Common myeloid progenitor, CD34-positive (primary cell): ENCODE results near the gene VDR.
"Not testable (repeated sequence)": the region's sequence is repeated elsewhere in the genome, so short reads cannot be mapped to it uniquely, and the experiment has no call there.

Experiments used
- CTCF ChIA-PET: fragments of 350-600 bp; sonication (Branson Sonifier 250); formaldehyde crosslinking; loops from one replicate; lab custom pipeline; 2021; ENCODE audit warnings: antibody characterized with exemption; lab: Charles Lee
- POLR2A ChIA-PET: fragments of 350-600 bp; sonication (Branson Sonifier 250); formaldehyde crosslinking; loops from one replicate; lab custom pipeline; 2021; ENCODE audit warnings: antibody characterized with exemption; lab: Charles Lee
- DNase-seq, 3 donors: peaks; one replicate each; pipeline versions ENCODE4 v3.0.0 to v3.0.0-alpha.2; 2013
- H3K27ac ChIP-seq, 2 experiments: 1 replicate in 1 of 2; 2 replicates in 1 of 2; pipeline ENCODE4 v1.7.0; 2013; ENCODE audit warnings: inconsistent platforms in 2 of 2, low read length in 2 of 2, mild to moderate bottlenecking in 2 of 2, low read depth in 1 of 2, moderate library complexity in 1 of 2; ENCODE audit not compliant: severe bottlenecking in 2 of 2, insufficient read depth in 1 of 2, poor library complexity in 1 of 2
- H3K27me3 ChIP-seq, 5 experiments: replicated peaks in 2 of 5; 1 replicate in 3 of 5; 2 replicates in 2 of 5; pipeline versions ENCODE4 v1.6.1 to v1.7.0; 2013; ENCODE audit warnings: low read length in 4 of 5, mild to moderate bottlenecking in 2 of 5, moderate library complexity in 2 of 5, inconsistent platforms in 1 of 5; ENCODE audit not compliant: insufficient read depth in 5 of 5, control insufficient read depth in 4 of 5
- H3K36me3 ChIP-seq, 4 experiments: 1 replicate in 2 of 4; 2 replicates in 2 of 4; pipeline versions ENCODE4 v1.6.1 to v1.7.0; 2013; ENCODE audit warnings: low read length in 3 of 4, control low read depth in 1 of 4, mild to moderate bottlenecking in 1 of 4; ENCODE audit not compliant: control insufficient read depth in 4 of 4, insufficient read depth in 4 of 4
- H3K4me1 ChIP-seq, 4 experiments: 1 replicate in 3 of 4; 2 replicates in 1 of 4; pipeline versions ENCODE4 v1.6.1 to v1.7.1; 2013; ENCODE audit warnings: low read length in 3 of 4, mild to moderate bottlenecking in 3 of 4, control low read depth in 1 of 4, inconsistent platforms in 1 of 4, moderate library complexity in 1 of 4; ENCODE audit not compliant: control insufficient read depth in 4 of 4, insufficient read depth in 4 of 4; ENCODE audit errors: control extremely low read depth in 1 of 4
- H3K4me3 ChIP-seq, 7 experiments: 1 replicate in 4 of 7; 2 replicates in 3 of 7; pipeline versions ENCODE4 v1.5.1 to v1.7.0; 2013; ENCODE audit warnings: mild to moderate bottlenecking in 7 of 7, low read length in 6 of 7, moderate library complexity in 6 of 7, inconsistent platforms in 2 of 7, low read depth in 2 of 7, control low read depth in 1 of 7; ENCODE audit not compliant: insufficient read depth in 4 of 7, control insufficient read depth in 1 of 7; ENCODE audit errors: extremely low read depth in 1 of 7
- H3K9me3 ChIP-seq, 5 experiments: 1 replicate in 4 of 5; 2 replicates in 1 of 5; pipeline versions ENCODE4 v1.6.1 to v1.7.1; 2013; ENCODE audit warnings: low read length in 4 of 5, mild to moderate bottlenecking in 2 of 5, inconsistent platforms in 1 of 5, low read depth in 1 of 5, moderate library complexity in 1 of 5; ENCODE audit not compliant: control insufficient read depth in 4 of 5, insufficient read depth in 2 of 5; ENCODE audit errors: control extremely low read depth in 1 of 5
- WGBS: methylation state at CpG from one replicate; pipeline ENCODE4 v1.1.5; 2013; ENCODE audit not compliant: insufficient coverage; 5-methylcytosine and 5-hydroxymethylcytosine counted together

VDR gene

DNA sequence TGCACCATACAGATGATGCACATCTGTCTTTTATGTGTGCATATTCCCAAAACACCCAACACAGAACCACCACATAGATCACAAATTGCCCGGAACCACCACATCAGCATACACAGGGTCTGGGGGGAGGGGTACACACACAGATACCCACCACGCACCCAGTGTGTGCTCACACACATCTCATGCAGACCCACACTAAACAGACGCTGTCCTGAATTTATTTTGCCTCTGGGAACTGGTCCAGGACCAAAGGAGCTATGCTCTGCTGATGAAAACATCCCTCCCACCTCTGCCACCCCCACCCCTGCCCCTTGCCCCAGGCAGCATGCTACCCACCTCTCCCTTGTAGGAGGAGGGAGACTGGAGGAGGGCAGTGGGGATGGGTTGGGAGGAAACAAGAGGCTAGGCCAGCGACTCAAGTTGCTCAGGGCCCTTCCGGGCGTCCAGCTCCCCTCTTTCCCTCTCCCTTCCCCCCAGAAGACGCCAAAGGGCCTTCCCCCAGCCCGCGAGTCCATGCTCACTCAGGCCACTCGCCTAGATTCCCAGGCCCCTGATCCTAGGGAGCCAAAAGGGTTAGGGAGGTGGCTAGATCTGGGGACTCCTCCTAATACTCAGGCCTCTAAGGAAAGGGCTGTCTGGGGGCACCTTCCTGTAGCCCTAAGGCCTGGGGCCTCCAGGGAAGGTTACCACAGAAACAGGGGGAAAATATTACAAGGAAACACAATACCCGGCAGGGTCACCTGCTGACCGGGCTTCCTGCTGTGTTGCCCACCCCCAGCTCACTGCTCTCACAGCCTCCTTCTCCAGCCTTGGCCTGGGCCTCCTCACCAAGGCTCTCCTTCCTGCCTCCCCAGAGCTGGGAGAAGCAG is 88.2 kb downstream of the VDR start:
- peak overlapping the region; percentile 13 to 94 (median 79) for H3K4me3 ChIP-seq
- CTCF ChIA-PET, result interaction anchor here (0.8 to 49.5 kb wide), 11 partner anchors 8 to 58 kb away, joined by 3 to 1391 read pairs (median 4); partner anchors contain the start of gene RAPGEF3
- peaks cover 0 to 6% (median 4%) of the 10 kb centered on the region in 4 experiments for H3K36me3 ChIP-seq

DNA sequence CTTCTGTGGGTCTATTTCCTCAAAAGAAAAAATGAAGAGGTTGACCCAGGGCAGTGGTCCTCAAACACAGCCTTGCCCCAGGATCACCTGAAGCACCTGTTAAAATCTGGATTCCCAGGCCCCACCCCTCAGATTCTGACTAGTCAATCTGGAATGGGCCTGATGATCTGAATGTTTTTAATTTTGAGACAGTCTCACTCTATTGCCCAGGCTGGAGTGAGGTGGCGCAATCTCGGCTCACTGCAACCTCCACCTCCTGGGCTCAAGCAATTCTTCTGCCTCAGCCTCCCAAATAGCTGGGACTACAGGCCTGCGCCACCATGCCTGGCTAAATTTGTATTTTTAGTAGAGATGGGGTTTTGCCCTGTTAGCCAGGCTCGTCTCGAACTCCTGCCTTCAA is 89.3 kb downstream of the VDR start:
- H3K27me3 ChIP-seq, DNase-seq, H3K27ac ChIP-seq, H3K9me3 ChIP-seq: not testable (repeated sequence)
- Histone ChIP-seq H3K4me3 (peak overlapping the region in 1 of 7 experiments; percentile 38), H3K4me1 (peaks cover 37 to 90% (median 89%) of the 10 kb centered on the region in 4 experiments), H3K36me3 (peaks cover 0 to 10% (median 4%) of the 10 kb centered on the region in 4 experiments)
- 100% methylated on average over 2 of the region's 5 CpGs for WGBS
- CTCF ChIA-PET, result interaction anchor here (1.0 to 49.5 kb wide), 2 partner anchors 14 to 23 kb away, joined by 3 to 1391 read pairs; no protein-coding TSS in a partner anchor
- POLR2A ChIA-PET, result interaction anchor here (0.7 kb wide), 1 partner anchor 18 kb away, joined by 3 read pairs; no protein-coding TSS in a partner anchor

More for the DNA sequence above, 88.2 kb downstream of the VDR start:
- H3K27me3 ChIP-seq, result no peaks in the 10 kb centered on the region
- POLR2A ChIA-PET, result interaction anchor here (0.6 to 3.2 kb wide), 4 partner anchors 9 to 40 kb away, joined by 3 to 21 read pairs (median 8); no protein-coding TSS in a partner anchor
- peaks cover 27 to 89% (median 87%) of the 10 kb centered on the region in 4 experiments for H3K4me1 ChIP-seq
- no peaks in the 10 kb centered on the region for H3K9me3 ChIP-seq
- H3K27ac ChIP-seq, result peak overlapping the region; percentile 68 to 86
- WGBS, result 44% methylated on average over 5 of the region's 12 CpGs
- DNase-seq, result no peak

- H3K27me3 ChIP-seq, result no peaks in the 10 kb centered on the region
- 83% methylated on average over 3 of the region's 3 CpGs for WGBS
- ChIA-PET CTCF (interaction anchor here (1.0 to 49.5 kb wide), 6 partner anchors 7 to 45 kb away, joined by 3 to 1391 read pairs (median 6); no protein-coding TSS in a partner anchor), POLR2A (interaction anchor here (0.6 to 1.3 kb wide), 3 partner anchors 8 to 20 kb away, joined by 3 to 7 read pairs (median 4); no protein-coding TSS in a partner anchor)
- H3K9me3 ChIP-seq, result no peaks in the 10 kb centered on the region
- H3K36me3 ChIP-seq, result peaks cover 0 to 10% (median 4%) of the 10 kb centered on the region in 4 experiments
- H3K4me1 ChIP-seq, result peaks cover 38 to 94% (median 92%) of the 10 kb centered on the region in 4 experiments
- H3K27ac ChIP-seq, result peak overlapping the region; percentile 69 to 88
- DNase-seq, result no peak
- peak overlapping the region in 4 of 7 experiments; percentile 33 to 74 (median 64) for H3K4me3 ChIP-seq
These were observed 90.1 kb downstream of the VDR start for GRCh38 chr12:47814539-47815170.

DNA sequence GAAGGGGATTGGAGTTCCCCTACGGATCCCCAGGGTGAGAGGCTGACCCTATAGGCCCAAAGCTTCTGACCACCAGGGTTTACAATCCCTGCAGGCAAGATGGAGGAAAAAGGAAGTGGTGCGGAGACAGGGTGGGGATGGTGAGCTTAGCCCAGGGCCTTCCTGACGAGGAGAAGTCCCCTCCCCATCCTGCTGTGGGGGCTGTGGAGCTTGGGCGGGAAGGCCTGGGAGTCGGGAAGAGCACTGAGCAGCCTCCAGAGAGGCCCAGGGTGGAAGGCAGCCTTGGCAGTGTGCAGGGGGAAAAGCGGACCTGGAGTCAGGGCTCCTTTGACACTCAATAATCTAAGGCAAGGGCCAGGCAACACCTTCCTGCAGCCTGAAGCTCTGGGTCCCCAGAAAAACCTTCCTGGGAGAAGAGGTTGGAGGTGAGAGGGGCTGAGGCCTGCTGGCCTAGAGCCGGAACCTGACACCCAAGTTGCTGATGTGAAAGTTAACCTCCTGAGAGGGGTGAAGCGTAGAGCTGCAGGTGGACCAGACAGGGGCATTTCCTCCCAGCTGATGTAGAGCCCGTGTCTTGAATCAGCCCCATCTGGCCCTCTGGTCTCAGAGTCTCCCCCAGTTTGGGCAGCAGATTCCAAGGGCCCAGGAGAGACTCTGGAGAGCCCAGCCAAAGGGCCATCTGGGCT is 91.1 kb downstream of the VDR start:
- no peaks in the 10 kb centered on the region for H3K27me3 ChIP-seq
- H3K9me3 ChIP-seq, result no peaks in the 10 kb centered on the region
- CTCF ChIA-PET, result interaction anchor here (0.7 to 49.5 kb wide), 10 partner anchors 8 to 73 kb away, joined by 3 to 1391 read pairs (median 4); no protein-coding TSS in a partner anchor
- peaks cover 46 to 98% (median 97%) of the 10 kb centered on the region in 4 experiments for H3K4me1 ChIP-seq
- POLR2A ChIA-PET, result interaction anchor here (0.6 to 1.3 kb wide), 8 partner anchors 9 to 22 kb away, joined by 3 to 12 read pairs (median 4); no protein-coding TSS in a partner anchor
- WGBS, result 15% methylated on average over 6 of the region's 9 CpGs
- DNase-seq, result no peak
- peak overlapping the region; percentile 69 to 88 for H3K27ac ChIP-seq
- peaks cover 0 to 10% (median 4%) of the 10 kb centered on the region in 4 experiments for H3K36me3 ChIP-seq
- peak overlapping the region; percentile 18 to 74 (median 56) for H3K4me3 ChIP-seq

DNA sequence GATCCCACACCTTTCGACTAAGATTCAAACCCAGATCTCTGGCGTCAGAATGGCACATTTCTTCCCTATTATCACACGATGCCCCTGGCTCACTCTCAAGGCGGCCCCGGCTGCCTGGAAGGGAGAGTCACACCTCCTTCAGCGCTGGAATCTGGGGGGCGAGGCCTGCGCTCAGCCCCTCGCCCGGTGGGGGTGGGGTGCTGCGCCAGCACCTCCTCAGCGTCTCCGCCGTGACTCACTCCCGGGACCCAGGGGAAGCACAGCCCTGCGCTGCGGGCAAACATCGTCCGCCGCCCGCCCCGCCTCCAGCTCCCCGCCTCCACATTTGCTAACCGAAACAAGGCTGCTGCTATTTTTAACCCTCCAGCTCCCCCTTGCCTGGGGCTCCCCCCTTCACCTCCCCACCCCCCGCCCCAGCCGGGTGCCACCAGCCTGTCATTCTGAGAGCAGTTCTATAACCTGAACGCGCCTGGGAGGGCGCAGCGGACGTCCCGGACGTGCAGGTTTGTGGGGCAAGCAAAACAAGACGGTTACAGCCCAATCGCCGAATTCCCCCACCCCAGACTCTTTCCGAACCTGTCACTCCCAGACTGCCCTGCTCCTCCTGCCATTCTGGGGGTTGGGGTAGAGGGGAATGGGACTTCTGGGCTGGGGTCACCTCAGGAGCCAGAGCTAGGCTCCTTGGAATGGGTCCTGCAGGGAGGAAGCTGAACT is 91.8 kb downstream of the VDR start:
- peaks cover 45 to 98% (median 97%) of the 10 kb centered on the region in 4 experiments for H3K4me1 ChIP-seq

More for the DNA sequence above, 91.8 kb downstream of the VDR start:
- Histone ChIP-seq H3K27ac (peak overlapping the region; percentile 59 to 88), H3K4me3 (peak overlapping the region in 6 of 7 experiments; percentile 35 to 74 (median 58)), H3K36me3 (peaks cover 0 to 10% (median 4%) of the 10 kb centered on the region in 4 experiments), H3K9me3 (no peaks in the 10 kb centered on the region), H3K27me3 (no peaks in the 10 kb centered on the region)
- 0% methylated on average over 11 of the region's 37 CpGs for WGBS
- peak; percentile 91 to 98 (median 97) for DNase-seq
- POLR2A ChIA-PET, result interaction anchor here (0.6 to 1.3 kb wide), 5 partner anchors 9 to 21 kb away, joined by 3 to 12 read pairs (median 3); no protein-coding TSS in a partner anchor
- CTCF ChIA-PET, result interaction anchor here (1.2 to 49.5 kb wide), 11 partner anchors 9 to 99 kb away, joined by 3 to 1391 read pairs (median 6); no protein-coding TSS in a partner anchor
